Measurements from ENCODE around the gene EXTL2.

GRCh38 chr1:100924991-100925390 is 30.3 kb upstream of the EXTL2 start:
- TF ChIP-seq CTCF (conservative IDR thresholded peaks at IDR 0.05) (no peak), EZH2 (IDR thresholded peaks at IDR 0.05; ENCODE audit: low read depth) (no peak)
